ENCODE measurements around the gene PLPP1. TPM values are rescaled to one million over a fixed set of nuclear protein-coding genes. Genes with fewer than 3 reads are reported as not detected.
A peak's percentile ranks its signal among the peaks of the same experiment; 100 is the strongest.

Gene PLPP1
- total and polyA plus RNA-seq, 2 of the 13 experiments (the other 11 are each of a cell fraction or from before 2014, with no cell fraction given): 7.3 to 12.1 TPM

- TF ChIP-seq ZNF142 (CRISPR knock-in tag; IDR thresholded peaks at IDR 0.05): 0 out of 2 replicates have a peak, but pooled peaks have one; percentile 20
- no peak for TF ChIP-seq IRF1 (CRISPR knock-in tag; IDR thresholded peaks at IDR 0.05; ENCODE audit: low read depth)
- TF ChIP-seq ARID5B (CRISPR knock-in tag; IDR thresholded peaks at IDR 0.05): peak; percentile 38
- no peak; the same call in 1 of the 2 replicates for TF ChIP-seq STAT6 (CRISPR knock-in tag; IDR thresholded peaks at IDR 0.05; ENCODE audit: borderline replicate concordance)
- no peak for TF ChIP-seq HMGA1 (CRISPR knock-in tag; conservative IDR thresholded peaks at IDR 0.05)
- TF ChIP-seq GLMP (CRISPR knock-in tag; IDR thresholded peaks at IDR 0.05; ENCODE audit: borderline replicate concordance): no peak
- no peak for TF ChIP-seq THYN1 (CRISPR knock-in tag; IDR thresholded peaks at IDR 0.05; ENCODE audit: borderline replicate concordance, low read depth)
- TF ChIP-seq ZBTB42 (CRISPR knock-in tag; IDR thresholded peaks at IDR 0.05): peak; percentile 82; the same call in 1 of the 2 replicates
- TF ChIP-seq ZNF850 (CRISPR knock-in tag; conservative IDR thresholded peaks at IDR 0.05): no peak
- TF ChIP-seq KDM3A (CRISPR knock-in tag; IDR thresholded peaks at IDR 0.05; ENCODE audit: low read depth): peak; percentile 17; the same call in 1 of the 2 replicates
- no peak for TF ChIP-seq RELA (CRISPR knock-in tag; IDR thresholded peaks at IDR 0.05)
- TF ChIP-seq HOXA3 (CRISPR knock-in tag; IDR thresholded peaks at IDR 0.05): peak; percentile 56; the same call in 1 of the 2 replicates
- peak; percentile 8 for TF ChIP-seq HDAC2 (CRISPR knock-in tag; IDR thresholded peaks at IDR 0.05)
- TF ChIP-seq ZFP1 (CRISPR knock-in tag; IDR thresholded peaks at IDR 0.05): no peak
Observed at GRCh38 chr5:55534436-55535198, at the start of gene PLPP1 (continued).

Measured in HepG2 (cell line).